Ishikawa (cell line): ENCODE measurements around the gene GPER1.

Experiments
- CEBPB ChIP-seq: IDR thresholded peaks from 2 replicates; pipeline ENCODE4 v1.6.1; 2012
- CREB1 ChIP-seq: IDR thresholded peaks from 2 replicates; pipeline ENCODE4 v1.6.1; 2012; ENCODE audit warnings: low read depth
- EGR1 ChIP-seq: IDR thresholded peaks from 2 replicates; pipeline ENCODE4 v1.6.1; 2012
- EP300 ChIP-seq: IDR thresholded peaks from 2 replicates; pipeline ENCODE4 v1.6.1; 2012; ENCODE audit warnings: borderline replicate concordance
- FOXM1 ChIP-seq: IDR thresholded peaks from 2 replicates; pipeline ENCODE4 v1.6.1; 2012; ENCODE audit warnings: low read depth, borderline replicate concordance
- NFIC ChIP-seq: IDR thresholded peaks from 2 replicates; pipeline ENCODE4 v1.6.1; 2012
- RAD21 ChIP-seq: IDR thresholded peaks from 2 replicates; pipeline ENCODE4 v1.6.1; 2012; ENCODE audit warnings: low read depth
- TAF1 ChIP-seq: IDR thresholded peaks from 2 replicates; pipeline ENCODE4 v1.6.1; 2012; ENCODE audit warnings: low read depth, mild to moderate bottlenecking
- TCF12 ChIP-seq: IDR thresholded peaks from 2 replicates; pipeline ENCODE4 v1.6.1; 2012; ENCODE audit warnings: low read depth
- TEAD4 ChIP-seq: IDR thresholded peaks from 2 replicates; pipeline ENCODE4 v1.6.1; 2012
- YY1 ChIP-seq: IDR thresholded peaks from 2 replicates; pipeline ENCODE4 v1.6.1; 2012; ENCODE audit warnings: low read depth
- ZBTB7A ChIP-seq: IDR thresholded peaks from 2 replicates; pipeline ENCODE4 v1.6.1; 2012; ENCODE audit warnings: low read depth
- TF ChIP-seq, protein P1 (sequence below): IDR thresholded peaks from 2 replicates; pipeline ENCODE4 v1.6.1; 2012
- TF ChIP-seq, protein P2 (sequence below): IDR thresholded peaks from 2 replicates; pipeline ENCODE4 v1.6.1; 2012
- TF ChIP-seq, protein P3 (sequence below): IDR thresholded peaks from 2 replicates; pipeline ENCODE4 v1.6.1; 2012; ENCODE audit warnings: low read depth, mild to moderate bottlenecking

The GPER1 gene

GRCh38 chr7:1059200-1060091 is 28.5 kb upstream of the GPER1 start:
- TF ChIP-seq FOXM1 (no peak), RAD21 (no peak), ZBTB7A (0 out of 2 replicates have a peak, but pooled peaks have one; percentile 20), EP300 (no peak)

DNA sequence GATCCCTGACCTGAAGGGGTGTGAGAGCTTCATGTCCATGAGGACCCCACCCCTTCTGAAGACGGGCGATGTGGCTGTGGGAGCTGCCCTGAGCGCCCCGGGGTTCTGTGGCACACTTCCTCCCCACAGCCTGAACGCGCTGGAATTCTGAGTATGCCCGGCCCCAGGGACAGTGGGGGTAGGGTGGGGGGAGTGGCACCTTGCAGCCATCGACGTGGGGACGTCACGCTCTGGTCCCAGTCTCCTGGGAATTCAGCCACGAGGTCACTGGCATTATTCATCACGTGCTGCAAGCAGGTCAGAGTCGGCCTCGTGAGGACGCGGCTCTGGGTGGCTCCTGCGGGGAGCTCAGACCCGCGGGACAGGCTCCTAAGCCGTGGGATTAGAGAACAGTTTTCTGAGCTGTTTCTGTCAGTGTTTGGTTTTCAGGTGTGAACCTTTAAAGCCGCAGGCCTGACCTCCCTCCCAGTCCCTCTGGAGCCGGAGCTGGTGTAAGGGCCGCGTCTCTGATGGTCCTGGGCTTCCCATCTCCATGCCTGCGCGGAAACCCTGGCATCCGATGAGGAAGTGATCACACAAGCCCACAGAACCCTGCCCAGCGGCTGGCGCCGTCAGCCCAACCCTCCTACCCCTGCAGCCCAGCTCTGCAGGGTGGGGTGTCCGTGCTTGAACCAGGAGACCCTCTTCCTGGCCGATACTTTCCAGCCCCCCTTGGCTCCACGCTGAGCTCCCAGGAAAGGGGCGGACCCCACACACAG is 27.4 kb upstream of the GPER1 start:
- TF ChIP-seq EGR1 (no peak), NFIC (no peak), TCF12 (0 out of 2 replicates have a peak, but pooled peaks have one; percentile 39), TEAD4 (peak; percentile 93)
- TF ChIP-seq, protein P1, sequence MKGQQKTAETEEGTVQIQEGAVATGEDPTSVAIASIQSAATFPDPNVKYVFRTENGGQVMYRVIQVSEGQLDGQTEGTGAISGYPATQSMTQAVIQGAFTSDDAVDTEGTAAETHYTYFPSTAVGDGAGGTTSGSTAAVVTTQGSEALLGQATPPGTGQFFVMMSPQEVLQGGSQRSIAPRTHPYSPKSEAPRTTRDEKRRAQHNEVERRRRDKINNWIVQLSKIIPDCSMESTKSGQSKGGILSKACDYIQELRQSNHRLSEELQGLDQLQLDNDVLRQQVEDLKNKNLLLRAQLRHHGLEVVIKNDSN: peak; percentile 86
- TF ChIP-seq, protein P2, sequence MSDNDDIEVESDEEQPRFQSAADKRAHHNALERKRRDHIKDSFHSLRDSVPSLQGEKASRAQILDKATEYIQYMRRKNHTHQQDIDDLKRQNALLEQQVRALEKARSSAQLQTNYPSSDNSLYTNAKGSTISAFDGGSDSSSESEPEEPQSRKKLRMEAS: peak; percentile 95

GRCh38 chr7:1061180-1061579 is 26.7 kb upstream of the GPER1 start:
- TF ChIP-seq CEBPB: no peak
- TF ChIP-seq, protein P3, sequence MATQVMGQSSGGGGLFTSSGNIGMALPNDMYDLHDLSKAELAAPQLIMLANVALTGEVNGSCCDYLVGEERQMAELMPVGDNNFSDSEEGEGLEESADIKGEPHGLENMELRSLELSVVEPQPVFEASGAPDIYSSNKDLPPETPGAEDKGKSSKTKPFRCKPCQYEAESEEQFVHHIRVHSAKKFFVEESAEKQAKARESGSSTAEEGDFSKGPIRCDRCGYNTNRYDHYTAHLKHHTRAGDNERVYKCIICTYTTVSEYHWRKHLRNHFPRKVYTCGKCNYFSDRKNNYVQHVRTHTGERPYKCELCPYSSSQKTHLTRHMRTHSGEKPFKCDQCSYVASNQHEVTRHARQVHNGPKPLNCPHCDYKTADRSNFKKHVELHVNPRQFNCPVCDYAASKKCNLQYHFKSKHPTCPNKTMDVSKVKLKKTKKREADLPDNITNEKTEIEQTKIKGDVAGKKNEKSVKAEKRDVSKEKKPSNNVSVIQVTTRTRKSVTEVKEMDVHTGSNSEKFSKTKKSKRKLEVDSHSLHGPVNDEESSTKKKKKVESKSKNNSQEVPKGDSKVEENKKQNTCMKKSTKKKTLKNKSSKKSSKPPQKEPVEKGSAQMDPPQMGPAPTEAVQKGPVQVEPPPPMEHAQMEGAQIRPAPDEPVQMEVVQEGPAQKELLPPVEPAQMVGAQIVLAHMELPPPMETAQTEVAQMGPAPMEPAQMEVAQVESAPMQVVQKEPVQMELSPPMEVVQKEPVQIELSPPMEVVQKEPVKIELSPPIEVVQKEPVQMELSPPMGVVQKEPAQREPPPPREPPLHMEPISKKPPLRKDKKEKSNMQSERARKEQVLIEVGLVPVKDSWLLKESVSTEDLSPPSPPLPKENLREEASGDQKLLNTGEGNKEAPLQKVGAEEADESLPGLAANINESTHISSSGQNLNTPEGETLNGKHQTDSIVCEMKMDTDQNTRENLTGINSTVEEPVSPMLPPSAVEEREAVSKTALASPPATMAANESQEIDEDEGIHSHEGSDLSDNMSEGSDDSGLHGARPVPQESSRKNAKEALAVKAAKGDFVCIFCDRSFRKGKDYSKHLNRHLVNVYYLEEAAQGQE: no peak

DNA sequence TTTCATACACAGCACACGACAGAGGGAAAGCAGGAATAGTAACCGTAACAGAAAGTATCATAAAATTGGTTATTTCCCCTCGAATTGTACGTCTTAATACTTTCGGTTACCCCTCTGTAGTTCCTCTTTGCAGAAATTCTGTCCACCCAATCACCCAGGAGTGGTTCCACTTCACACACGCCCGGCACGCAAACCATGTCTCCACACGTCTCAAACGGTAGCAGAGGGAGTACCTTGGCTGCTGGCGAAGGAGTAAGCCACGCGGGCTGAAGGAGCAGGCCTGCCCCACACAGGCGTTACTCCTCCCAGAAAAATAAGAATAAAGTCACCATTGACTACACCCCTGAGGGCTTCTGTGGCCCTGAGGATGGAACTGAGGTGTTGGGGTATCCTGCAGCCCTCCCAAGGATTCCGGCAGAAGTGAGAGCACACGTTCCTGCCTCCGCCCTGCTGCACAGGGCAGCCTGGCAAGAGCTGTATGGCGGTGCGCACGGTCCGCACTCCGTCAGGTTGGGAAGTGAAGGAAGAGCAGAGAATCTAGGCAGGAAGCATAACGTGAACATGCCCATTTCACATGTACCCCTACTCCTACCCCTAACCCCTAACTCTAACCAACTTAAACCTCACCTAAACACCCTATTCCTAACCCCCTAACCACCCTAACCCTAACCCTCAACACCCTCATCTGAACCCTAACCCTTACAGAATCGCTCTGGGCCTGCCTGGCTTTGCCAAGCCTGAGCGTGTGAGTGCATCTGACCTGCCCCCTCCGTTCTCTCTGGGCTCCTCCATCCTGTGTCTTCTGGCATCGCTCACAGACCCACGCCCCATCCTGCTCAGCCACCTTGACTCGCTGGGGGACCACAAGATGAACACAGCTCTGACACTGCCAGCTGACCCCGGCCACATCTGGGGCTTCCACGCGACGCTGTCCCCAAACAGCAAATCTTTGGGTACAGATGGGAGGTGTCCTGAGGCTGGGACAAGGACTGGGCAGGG is 25.3 kb upstream of the GPER1 start:
- TF ChIP-seq, protein P1: no peak

GRCh38 chr7:1063361-1063760 is 24.6 kb upstream of the GPER1 start:
- TF ChIP-seq, protein P2: no peak
- TF ChIP-seq RAD21 (no peak), CREB1 (no peak), TAF1 (no peak), NFIC (no peak), EGR1 (no peak), FOXM1 (no peak), ZBTB7A (no peak), TCF12 (no peak), TEAD4 (no peak), EP300 (no peak), CEBPB (no peak), YY1 (no peak)
- TF ChIP-seq, protein P3: no peak
- TF ChIP-seq, protein P1: no peak
